DND-41 (cell line): ENCODE measurements around the gene EHMT1.

ENCODE experiments used
- CTCF ChIP-seq: IDR thresholded peaks from 2 replicates; pipeline ENCODE4 v1.5.1; 2012; ENCODE audit warnings: borderline replicate concordance, low read length, moderate library complexity, mild to moderate bottlenecking; ENCODE audit not compliant: poor library complexity, severe bottlenecking; ENCODE audit errors: extremely low read depth
- EZH2 ChIP-seq: IDR thresholded peaks from 3 replicates; pipeline ENCODE4 v1.6.1; 2012; ENCODE audit warnings: borderline replicate concordance, low read depth, mild to moderate bottlenecking, moderate library complexity, low read length, inconsistent platforms; ENCODE audit not compliant: severe bottlenecking

GRCh38 chr9:137834846-137835546 lies 216.2 kb downstream of the EHMT1 start:
- TF ChIP-seq CTCF (no peak), EZH2 (no peak)
